H4 (cell line): ENCODE results near the gene CDA. TPM values are rescaled to one million over a fixed set of nuclear protein-coding genes. Genes with fewer than 3 reads are reported as not detected.
A peak's percentile ranks its signal among the peaks of the same experiment; 100 is the strongest.

Experiments
- DNase-seq: peaks from one replicate; pipeline ENCODE4 v3.0.0-alpha.2; 2015; ENCODE audit warnings: low spot score
- total RNA-seq: library from RNA; depleted of rRNA; stranded (reverse); fragments of >200 nt; shearing (Covaris generic); gene quantifications from 2 replicates; pipeline ENCODE4 v1.2.3, GENCODE V29; 2014

CDA gene
- total RNA-seq, 1 experiment from 2014 or later = not detected

- no peak for DNase-seq
Observed at GRCh38 chr1:20615946-20616846, 27.3 kb downstream of the CDA start.

GRCh38 chr1:20616847-20617487, 28.1 kb downstream of the CDA start:
- DNase-seq = no peak

GRCh38 chr1:20618550-20618949, 29.7 kb downstream of the CDA start:
- no peak for DNase-seq

- DNase-seq = no peak
Observed at GRCh38 chr1:20619999-20620398, 31.1 kb downstream of the CDA start.

GRCh38 chr1:20621012-20621411, 32.1 kb downstream of the CDA start:
- DNase-seq = no peak

GRCh38 chr1:20624709-20625108, 35.8 kb downstream of the CDA start:
- DNase-seq = no peak

- DNase-seq = no peak
Observed at GRCh38 chr1:20625176-20626097, 36.5 kb downstream of the CDA start.

GRCh38 chr1:20626098-20626427, 37.2 kb downstream of the CDA start:
- DNase-seq = no peak

GRCh38 chr1:20626524-20626923, 37.6 kb downstream of the CDA start:
- DNase-seq = no peak

- DNase-seq = no peak
Observed at GRCh38 chr1:20630729-20631128, 41.8 kb downstream of the CDA start.

- no peak for DNase-seq
Observed at GRCh38 chr1:20632386-20632785, 43.5 kb downstream of the CDA start.

GRCh38 chr1:20633190-20634064, 44.5 kb downstream of the CDA start, which contains the start of gene PINK1:
PINK1 (plus strand) TSS chr1:20633458; CDS start chr1:20633549, 91 bp downstream.
- peak; percentile 56 for DNase-seq

GRCh38 chr1:20634065-20634593, 45.2 kb downstream of the CDA start:
- DNase-seq = no peak

- no peak for DNase-seq
Observed at GRCh38 chr1:20634594-20635084, 45.7 kb downstream of the CDA start.

- no peak for DNase-seq
Observed at GRCh38 chr1:20636785-20637347, 48.0 kb downstream of the CDA start.

- peak; percentile 34 for DNase-seq
Observed at GRCh38 chr1:20640183-20640597, 51.3 kb downstream of the CDA start.

- no peak for DNase-seq
Observed at GRCh38 chr1:20641975-20642374, 53.1 kb downstream of the CDA start.

- DNase-seq = no peak
Observed at GRCh38 chr1:20643080-20643479, 54.2 kb downstream of the CDA start.

GRCh38 chr1:20644416-20644815, 55.5 kb downstream of the CDA start:
- no peak for DNase-seq

- no peak for DNase-seq
Observed at GRCh38 chr1:20645414-20645813, 56.5 kb downstream of the CDA start.
